HepG2 (cell line): ENCODE data around the gene CISTR. TPM values are rescaled to one million over a fixed set of nuclear protein-coding genes. Genes with fewer than 3 reads are reported as not detected.

Source experiments
- ARID5B ChIP-seq: IDR thresholded peaks from 2 replicates; pipeline ENCODE4 v1.4.0; 2020; ENCODE audit warnings: mild to moderate bottlenecking, missing genetic modification reagents
- FOSL1 ChIP-seq: sonication (generic); formaldehyde crosslinking; IDR thresholded peaks from 2 replicates; pipeline ENCODE4 v1.9.0; 2021; ENCODE audit warnings: missing genetic modification reagents, borderline replicate concordance
- GATAD2A ChIP-seq: IDR thresholded peaks from 2 replicates; pipeline ENCODE4 v1.6.1; 2016
- GTF3A ChIP-seq: sonication (generic); formaldehyde crosslinking; conservative IDR thresholded peaks from 2 replicates; pipeline ENCODE4 v1.4.0; 2020; ENCODE audit warnings: mild to moderate bottlenecking, missing genetic modification reagents
- HNF1B ChIP-seq: sonication (generic); formaldehyde crosslinking; IDR thresholded peaks from 2 replicates; pipeline ENCODE4 v1.5.1; 2020; ENCODE audit warnings: mild to moderate bottlenecking, moderate library complexity, missing genetic modification reagents
- IKZF4 ChIP-seq: sonication (generic); formaldehyde crosslinking; IDR thresholded peaks from 2 replicates; pipeline ENCODE4 v1.5.1; 2020; ENCODE audit warnings: borderline replicate concordance, mild to moderate bottlenecking, low read depth, missing genetic modification reagents; ENCODE audit errors: not compliant biosample characterization
- NR1H2 ChIP-seq: sonication (generic); formaldehyde crosslinking; IDR thresholded peaks from 2 replicates; pipeline ENCODE4 v1.8.1; 2022; ENCODE audit warnings: low read depth, missing genetic modification reagents, borderline replicate concordance
- PTBP1 ChIP-seq: fragments of 200-400 bp; formaldehyde crosslinking; IDR thresholded peaks from 2 replicates; pipeline ENCODE4 v1.6.1; 2018; ENCODE audit warnings: low read length, low read depth; ENCODE audit not compliant: poor library complexity, severe bottlenecking
- ZNF205 ChIP-seq: IDR thresholded peaks from 2 replicates; pipeline ENCODE4 v1.6.1; 2018; ENCODE audit warnings: missing biosample characterization, missing genetic modification reagents
- ZNF329 ChIP-seq: sonication (generic); formaldehyde crosslinking; IDR thresholded peaks from 2 replicates; pipeline ENCODE4 v1.9.0; 2021; ENCODE audit warnings: low read depth, mild to moderate bottlenecking, missing genetic modification reagents
- polyA plus RNA-seq, 8 experiments: library from polyadenylated mRNA; depleted of rRNA in 3 of 8; stranded (reverse) in 7 of 8; unstranded in 1 of 8; fragments of >200 nt; fragmentation: Illumina TruSeq in 4 of 8; extraction: Trizol in 4 of 8; gene quantifications; 2 replicates each; pipeline versions ENCODE4 v1.2.1 to v1.2.3, GENCODE V29; 2011 to 2016; ENCODE audit warnings: low read depth in 4 of 8, missing spikeins in 1 of 8, mixed read lengths in 1 of 8; ENCODE audit not compliant: insufficient read depth in 1 of 8
- total RNA-seq, 5 experiments: library from RNA; depleted of rRNA; stranded (reverse); fragments of >200 nt; fragmentation: Illumina TruSeq; extraction: Trizol; gene quantifications; 2 replicates each; pipeline ENCODE4 v1.2.3, GENCODE V29; 2016; ENCODE audit warnings: low read depth in 1 of 5
- TF ChIP-seq, protein P1 (sequence below): sonication (generic); formaldehyde crosslinking; IDR thresholded peaks from 2 replicates; pipeline ENCODE4 v1.5.0; 2020; ENCODE audit warnings: mild to moderate bottlenecking, missing genetic modification reagents, borderline replicate concordance
- TF ChIP-seq, protein P2 (sequence below): sonication (generic); formaldehyde crosslinking; IDR thresholded peaks from 2 replicates; pipeline ENCODE4 v1.4.0; 2020; ENCODE audit warnings: missing genetic modification reagents
- TF ChIP-seq, protein P3 (sequence below): sonication (generic); formaldehyde crosslinking; IDR thresholded peaks from 2 replicates; pipeline ENCODE4 v1.5.0; 2020; ENCODE audit warnings: missing genetic modification reagents, mild to moderate bottlenecking, borderline replicate concordance
- TF ChIP-seq, protein P4 (sequence below): sonication (generic); formaldehyde crosslinking; IDR thresholded peaks from 2 replicates; pipeline ENCODE4 v1.5.1; 2020; ENCODE audit warnings: missing genetic modification reagents, mild to moderate bottlenecking, borderline replicate concordance

Gene CISTR
- total and polyA plus RNA-seq, 2 of the 13 experiments (the other 11 are each of a cell fraction or from before 2014, with no cell fraction given) = not detected

DNA sequence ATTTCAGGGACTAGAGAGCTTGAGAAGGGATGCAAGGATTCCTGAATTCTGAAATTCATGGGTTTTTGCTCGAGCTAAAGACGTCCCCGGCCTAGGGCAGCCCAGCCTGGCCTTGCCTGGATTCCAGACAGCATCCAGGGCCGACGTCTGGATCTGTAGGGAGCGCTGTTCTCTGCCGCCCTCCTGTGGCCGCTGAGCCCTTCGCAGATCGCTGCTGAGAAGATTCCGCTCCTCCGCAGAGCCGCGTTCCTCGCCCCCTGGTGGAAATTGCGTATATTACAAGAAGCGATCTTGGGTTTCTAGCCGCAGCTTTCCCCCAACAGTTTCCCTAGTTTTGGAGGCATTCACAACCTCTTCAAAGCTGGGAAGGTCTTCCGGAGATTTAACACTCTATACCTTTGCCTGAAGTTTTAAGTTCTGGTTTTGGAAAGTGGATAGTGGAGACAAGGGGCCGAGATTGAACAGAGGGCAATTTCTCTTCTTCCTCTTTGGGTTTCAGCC lies 5.1 kb downstream of the CISTR start (continued):
- TF ChIP-seq, protein P1, sequence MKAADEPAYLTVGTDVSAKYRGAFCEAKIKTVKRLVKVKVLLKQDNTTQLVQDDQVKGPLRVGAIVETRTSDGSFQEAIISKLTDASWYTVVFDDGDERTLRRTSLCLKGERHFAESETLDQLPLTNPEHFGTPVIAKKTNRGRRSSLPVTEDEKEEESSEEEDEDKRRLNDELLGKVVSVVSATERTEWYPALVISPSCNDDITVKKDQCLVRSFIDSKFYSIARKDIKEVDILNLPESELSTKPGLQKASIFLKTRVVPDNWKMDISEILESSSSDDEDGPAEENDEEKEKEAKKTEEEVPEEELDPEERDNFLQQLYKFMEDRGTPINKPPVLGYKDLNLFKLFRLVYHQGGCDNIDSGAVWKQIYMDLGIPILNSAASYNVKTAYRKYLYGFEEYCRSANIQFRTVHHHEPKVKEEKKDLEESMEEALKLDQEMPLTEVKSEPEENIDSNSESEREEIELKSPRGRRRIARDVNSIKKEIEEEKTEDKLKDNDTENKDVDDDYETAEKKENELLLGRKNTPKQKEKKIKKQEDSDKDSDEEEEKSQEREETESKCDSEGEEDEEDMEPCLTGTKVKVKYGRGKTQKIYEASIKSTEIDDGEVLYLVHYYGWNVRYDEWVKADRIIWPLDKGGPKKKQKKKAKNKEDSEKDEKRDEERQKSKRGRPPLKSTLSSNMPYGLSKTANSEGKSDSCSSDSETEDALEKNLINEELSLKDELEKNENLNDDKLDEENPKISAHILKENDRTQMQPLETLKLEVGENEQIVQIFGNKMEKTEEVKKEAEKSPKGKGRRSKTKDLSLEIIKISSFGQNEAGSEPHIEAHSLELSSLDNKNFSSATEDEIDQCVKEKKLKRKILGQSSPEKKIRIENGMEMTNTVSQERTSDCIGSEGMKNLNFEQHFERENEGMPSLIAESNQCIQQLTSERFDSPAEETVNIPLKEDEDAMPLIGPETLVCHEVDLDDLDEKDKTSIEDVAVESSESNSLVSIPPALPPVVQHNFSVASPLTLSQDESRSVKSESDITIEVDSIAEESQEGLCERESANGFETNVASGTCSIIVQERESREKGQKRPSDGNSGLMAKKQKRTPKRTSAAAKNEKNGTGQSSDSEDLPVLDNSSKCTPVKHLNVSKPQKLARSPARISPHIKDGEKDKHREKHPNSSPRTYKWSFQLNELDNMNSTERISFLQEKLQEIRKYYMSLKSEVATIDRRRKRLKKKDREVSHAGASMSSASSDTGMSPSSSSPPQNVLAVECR = no peak; the same call in 1 of the 2 replicates
- TF ChIP-seq NR1H2 (CRISPR knock-in tag) (no peak), PTBP1 (no peak), ZNF329 (no peak), ARID5B (CRISPR knock-in tag) (peak; percentile 59; the same call in 1 of the 2 replicates), ZNF205 (peak; percentile 41; the same call in 1 of the 2 replicates), FOSL1 (CRISPR knock-in tag) (no peak), GATAD2A (CRISPR knock-in tag) (peak; percentile 63), HNF1B (CRISPR knock-in tag) (peak; percentile 42; the same call in 1 of the 2 replicates), GTF3A (CRISPR knock-in tag) (no peak), IKZF4 (CRISPR knock-in tag) (no peak)
- TF ChIP-seq, protein P2, sequence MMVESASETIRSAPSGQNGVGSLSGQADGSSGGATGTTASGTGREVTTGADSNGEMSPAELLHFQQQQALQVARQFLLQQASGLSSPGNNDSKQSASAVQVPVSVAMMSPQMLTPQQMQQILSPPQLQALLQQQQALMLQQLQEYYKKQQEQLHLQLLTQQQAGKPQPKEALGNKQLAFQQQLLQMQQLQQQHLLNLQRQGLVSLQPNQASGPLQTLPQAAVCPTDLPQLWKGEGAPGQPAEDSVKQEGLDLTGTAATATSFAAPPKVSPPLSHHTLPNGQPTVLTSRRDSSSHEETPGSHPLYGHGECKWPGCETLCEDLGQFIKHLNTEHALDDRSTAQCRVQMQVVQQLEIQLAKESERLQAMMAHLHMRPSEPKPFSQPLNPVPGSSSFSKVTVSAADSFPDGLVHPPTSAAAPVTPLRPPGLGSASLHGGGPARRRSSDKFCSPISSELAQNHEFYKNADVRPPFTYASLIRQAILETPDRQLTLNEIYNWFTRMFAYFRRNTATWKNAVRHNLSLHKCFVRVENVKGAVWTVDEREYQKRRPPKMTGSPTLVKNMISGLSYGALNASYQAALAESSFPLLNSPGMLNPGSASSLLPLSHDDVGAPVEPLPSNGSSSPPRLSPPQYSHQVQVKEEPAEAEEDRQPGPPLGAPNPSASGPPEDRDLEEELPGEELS (CRISPR knock-in tag) = 0 out of 2 replicates have a peak, but pooled peaks have one; percentile 33
- TF ChIP-seq, protein P3, sequence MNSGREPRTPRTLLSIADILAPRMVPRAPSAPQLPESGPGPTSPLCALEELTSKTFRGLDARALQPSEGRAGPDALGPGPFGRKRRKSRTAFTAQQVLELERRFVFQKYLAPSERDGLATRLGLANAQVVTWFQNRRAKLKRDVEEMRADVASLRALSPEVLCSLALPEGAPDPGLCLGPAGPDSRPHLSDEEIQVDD (CRISPR knock-in tag) = no peak
- TF ChIP-seq, protein P4, sequence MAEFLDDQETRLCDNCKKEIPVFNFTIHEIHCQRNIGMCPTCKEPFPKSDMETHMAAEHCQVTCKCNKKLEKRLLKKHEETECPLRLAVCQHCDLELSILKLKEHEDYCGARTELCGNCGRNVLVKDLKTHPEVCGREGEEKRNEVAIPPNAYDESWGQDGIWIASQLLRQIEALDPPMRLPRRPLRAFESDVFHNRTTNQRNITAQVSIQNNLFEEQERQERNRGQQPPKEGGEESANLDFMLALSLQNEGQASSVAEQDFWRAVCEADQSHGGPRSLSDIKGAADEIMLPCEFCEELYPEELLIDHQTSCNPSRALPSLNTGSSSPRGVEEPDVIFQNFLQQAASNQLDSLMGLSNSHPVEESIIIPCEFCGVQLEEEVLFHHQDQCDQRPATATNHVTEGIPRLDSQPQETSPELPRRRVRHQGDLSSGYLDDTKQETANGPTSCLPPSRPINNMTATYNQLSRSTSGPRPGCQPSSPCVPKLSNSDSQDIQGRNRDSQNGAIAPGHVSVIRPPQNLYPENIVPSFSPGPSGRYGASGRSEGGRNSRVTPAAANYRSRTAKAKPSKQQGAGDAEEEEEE (CRISPR knock-in tag) = no peak
